ENCODE measurements around the gene SLC35G3.
"Not testable (repeated sequence)": the region's sequence is repeated elsewhere in the genome, so short reads cannot be mapped to it uniquely, and the experiment has no call there.

SLC35G3 gene

GRCh38 chr17:35162755-35163154 lies 31.4 kb downstream of the SLC35G3 start:
- DNase-seq: no peak

GRCh38 chr17:35161281-35161761 lies 32.9 kb downstream of the SLC35G3 start:
- DNase-seq: no peak

- no peak for DNase-seq
Measured at GRCh38 chr17:35160354-35161201, 33.6 kb downstream of the SLC35G3 start.

- no peak for DNase-seq
Measured at GRCh38 chr17:35159940-35160339, 34.3 kb downstream of the SLC35G3 start.

GRCh38 chr17:35155246-35155645 lies 38.9 kb downstream of the SLC35G3 start:
- no peak for DNase-seq

GRCh38 chr17:35154196-35155165 lies 39.7 kb downstream of the SLC35G3 start:
- no peak for DNase-seq

GRCh38 chr17:35152421-35153140 lies 41.6 kb downstream of the SLC35G3 start:
- DNase-seq: no peak

- DNase-seq: not testable (repeated sequence)
Measured at GRCh38 chr17:35151080-35151479, 43.1 kb downstream of the SLC35G3 start.

- no peak for DNase-seq
Measured at GRCh38 chr17:35149941-35150340, 44.3 kb downstream of the SLC35G3 start.

GRCh38 chr17:35148144-35148543 lies 46.0 kb downstream of the SLC35G3 start:
- no peak for DNase-seq

- DNase-seq: no peak
Measured at GRCh38 chr17:35147375-35147905, 46.8 kb downstream of the SLC35G3 start, which contains the start of gene UNC45B. Gene UNC45B (plus strand): TSS chr17:35147817. CDS start chr17:35148264, 447 bp downstream.

GRCh38 chr17:35146214-35146833 lies 47.9 kb downstream of the SLC35G3 start:
- DNase-seq: no peak

GRCh38 chr17:35144840-35145239 lies 49.4 kb downstream of the SLC35G3 start:
- DNase-seq: no peak
